H1 (cell line): ENCODE results near the gene STAT3. TPM values are rescaled to one million over a fixed set of nuclear protein-coding genes. Genes with fewer than 3 reads are reported as not detected.
A peak's percentile ranks its signal among the peaks of the same experiment; 100 is the strongest.

ENCODE experiments used
- KDM4A ChIP-seq: IDR thresholded peaks from one replicate; pipeline ENCODE4 v1.7.1; 2012; ENCODE audit warnings: low read depth, mild to moderate bottlenecking, moderate library complexity, low read length, inconsistent platforms; ENCODE audit not compliant: severe bottlenecking
- RBBP5 ChIP-seq: IDR thresholded peaks from 2 replicates; pipeline ENCODE4 v1.7.1; 2012; ENCODE audit warnings: low read depth, mild to moderate bottlenecking, inconsistent platforms, low read length, moderate library complexity, borderline replicate concordance
- SP4 ChIP-seq: IDR thresholded peaks from 2 replicates; pipeline ENCODE4 v1.6.1; 2012; ENCODE audit warnings: low read length, inconsistent platforms
- TBP ChIP-seq: IDR thresholded peaks from 2 replicates; pipeline ENCODE4 v1.6.1; 2011; ENCODE audit warnings: low read depth, low read length, improper control_type of control experiment
- TEAD4 ChIP-seq: IDR thresholded peaks from 2 replicates; pipeline ENCODE4 v1.6.1; 2012; ENCODE audit warnings: low read depth, low read length, inconsistent platforms, mixed read lengths
- ZNF274 ChIP-seq: IDR thresholded peaks from 2 replicates; pipeline ENCODE4 v1.7.0; 2012; ENCODE audit warnings: low read length, borderline replicate concordance; ENCODE audit errors: extremely low read depth
- polyA plus RNA-seq, 7 experiments: library from polyadenylated mRNA; depleted of rRNA in 3 of 7; stranded (reverse) in 5 of 7; unstranded in 2 of 7; fragments of >200 nt in 5 of 7; fragments of 200-250 nt in 2 of 7; gene quantifications; 1 replicate in 5 of 7; 2 replicates in 1 of 7; 4 replicates in 1 of 7; pipeline versions ENCODE4 v1.2.1 to v1.2.3, GENCODE V29; 2011 to 2013; ENCODE audit warnings: missing spikeins in 2 of 7, mixed read lengths in 2 of 7
- total RNA-seq: library from RNA; stranded (reverse); fragmentation: NEBNext Ultra II Directional; extraction: Animal tissue kit (Norgen Biotek cat#: 25700); gene quantifications from 2 replicates; pipeline ENCODE4 v1.2.1, GENCODE V29; 2021
- TF ChIP-seq, protein P1 (sequence below): IDR thresholded peaks from 2 replicates; pipeline ENCODE4 v1.6.1; 2012; ENCODE audit warnings: inconsistent platforms

STAT3 gene
- total and polyA plus RNA-seq, 2 of the 8 experiments (the other 6 are each of a cell fraction or from before 2014, with no cell fraction given) = 38.4 to 94.1 TPM

DNA sequence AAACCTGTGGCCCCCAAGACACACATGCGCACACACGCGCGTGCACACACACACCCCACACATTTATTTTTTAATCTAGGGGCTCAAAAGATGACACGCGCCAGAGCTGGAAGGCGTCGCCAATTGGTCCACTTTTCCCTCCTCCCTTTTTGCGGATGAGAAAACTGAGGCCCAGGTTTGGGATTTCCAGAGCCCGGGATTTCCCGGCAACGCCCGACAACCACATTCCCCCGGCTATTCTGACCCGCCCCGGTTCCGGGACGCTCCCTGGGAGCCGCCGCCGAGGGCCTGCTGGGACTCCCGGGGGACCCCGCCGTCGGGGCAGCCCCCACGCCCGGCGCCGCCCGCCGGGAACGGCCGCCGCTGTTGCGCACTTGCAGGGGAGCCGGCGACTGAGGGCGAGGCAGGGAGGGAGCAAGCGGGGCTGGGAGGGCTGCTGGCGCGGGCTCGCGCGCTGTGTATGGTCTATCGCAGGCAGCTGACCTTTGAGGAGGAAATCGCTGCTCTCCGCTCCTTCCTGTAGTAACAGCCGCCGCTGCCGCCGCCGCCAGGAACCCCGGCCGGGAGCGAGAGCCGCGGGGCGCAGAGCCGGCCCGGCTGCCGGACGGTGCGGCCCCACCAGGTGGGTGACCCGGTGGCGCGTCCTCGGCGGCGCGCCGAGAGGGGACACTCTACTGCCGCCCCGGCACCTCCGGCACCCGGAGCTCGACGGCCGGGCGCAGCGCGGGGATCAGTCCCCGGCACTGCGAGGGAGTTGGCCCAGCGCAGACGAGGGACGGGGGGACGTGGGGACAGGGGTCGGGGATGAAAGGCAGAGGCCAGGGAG lies 100.1 kb downstream of the STAT3 start, which contains the start of gene STAT5A (continued):
- TF ChIP-seq, protein P1, sequence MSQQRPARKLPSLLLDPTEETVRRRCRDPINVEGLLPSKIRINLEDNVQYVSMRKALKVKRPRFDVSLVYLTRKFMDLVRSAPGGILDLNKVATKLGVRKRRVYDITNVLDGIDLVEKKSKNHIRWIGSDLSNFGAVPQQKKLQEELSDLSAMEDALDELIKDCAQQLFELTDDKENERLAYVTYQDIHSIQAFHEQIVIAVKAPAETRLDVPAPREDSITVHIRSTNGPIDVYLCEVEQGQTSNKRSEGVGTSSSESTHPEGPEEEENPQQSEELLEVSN = 0 out of 2 replicates have a peak, but pooled peaks have one; percentile 9
- no peak for TF ChIP-seq TEAD4
- TF ChIP-seq RBBP5 = peak; percentile 51; the same call in 1 of the 2 replicates
- peak; percentile 44 for TF ChIP-seq KDM4A
- TF ChIP-seq SP4 = no peak
- TF ChIP-seq TBP = 0 out of 2 replicates have a peak, but pooled peaks have one; percentile 17
- no peak for TF ChIP-seq ZNF274
